ENCODE data around the gene OR51V1.
"Not testable (repeated sequence)": the region's sequence is repeated elsewhere in the genome, so short reads cannot be mapped to it uniquely, and the experiment has no call there.

Gene OR51V1, protein sequence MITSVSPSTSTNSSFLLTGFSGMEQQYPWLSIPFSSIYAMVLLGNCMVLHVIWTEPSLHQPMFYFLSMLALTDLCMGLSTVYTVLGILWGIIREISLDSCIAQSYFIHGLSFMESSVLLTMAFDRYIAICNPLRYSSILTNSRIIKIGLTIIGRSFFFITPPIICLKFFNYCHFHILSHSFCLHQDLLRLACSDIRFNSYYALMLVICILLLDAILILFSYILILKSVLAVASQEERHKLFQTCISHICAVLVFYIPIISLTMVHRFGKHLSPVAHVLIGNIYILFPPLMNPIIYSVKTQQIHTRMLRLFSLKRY

DNA sequence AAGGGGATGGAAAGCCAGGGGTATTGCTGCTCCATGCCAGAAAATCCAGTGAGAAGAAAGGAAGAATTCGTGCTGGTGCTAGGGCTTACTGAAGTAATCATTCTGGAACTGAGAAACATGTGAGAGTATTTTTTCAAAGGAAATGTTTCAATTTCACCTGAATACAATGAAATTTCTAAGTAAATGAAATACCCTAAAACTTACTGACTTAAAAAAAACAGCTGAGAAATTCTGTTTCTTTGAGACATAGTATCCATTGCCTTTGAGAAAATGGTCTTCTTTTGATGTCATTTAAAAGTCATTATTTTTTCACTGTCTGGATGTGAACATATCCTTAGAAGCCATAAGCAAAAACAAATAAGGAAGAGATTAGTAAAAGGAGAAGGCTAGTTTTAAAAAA is at the start of gene OR51V1:
OR51V1 (minus strand) TSS at position 101 of the 400 bp plus-strand sequence; CDS start at position 101, 0 bp downstream.
- DNase-seq (ENCODE audit: low read depth) = no peak

DNA sequence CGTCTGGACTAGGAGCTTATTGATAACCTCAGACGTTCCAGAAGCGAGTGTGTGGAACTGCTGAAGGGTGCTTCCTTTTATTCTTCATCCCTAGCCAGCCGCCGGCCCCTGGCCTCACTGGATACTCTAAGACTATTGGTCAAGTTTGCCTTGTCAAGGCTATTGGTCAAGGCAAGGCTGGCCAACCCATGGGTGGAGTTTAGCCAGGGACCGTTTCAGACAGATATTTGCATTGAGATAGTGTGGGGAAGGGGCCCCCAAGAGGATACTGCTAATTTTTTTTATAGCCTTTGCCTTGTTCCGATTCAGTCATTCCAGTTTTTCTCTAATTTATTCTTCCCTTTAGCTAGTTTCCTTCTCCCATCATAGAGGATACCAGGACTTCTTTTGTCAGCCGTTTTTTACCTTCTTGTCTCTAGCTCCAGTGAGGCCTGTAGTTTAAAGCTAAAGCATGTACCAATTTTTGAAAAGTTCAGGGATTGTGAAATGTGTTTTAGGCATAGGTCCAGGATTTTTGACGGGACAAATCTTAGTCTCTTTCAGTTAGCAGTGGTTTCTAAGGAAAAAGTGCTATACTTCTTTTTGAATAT is 49.4 kb upstream of the OR51V1 start, which contains the start of gene HBG1:
HBG1 (minus strand) TSS at position 51 of the 590 bp plus-strand sequence. CDS start 53 bp downstream, outside the sequence.
- not testable (repeated sequence) for DNase-seq (ENCODE audit: low read depth)

DNA sequence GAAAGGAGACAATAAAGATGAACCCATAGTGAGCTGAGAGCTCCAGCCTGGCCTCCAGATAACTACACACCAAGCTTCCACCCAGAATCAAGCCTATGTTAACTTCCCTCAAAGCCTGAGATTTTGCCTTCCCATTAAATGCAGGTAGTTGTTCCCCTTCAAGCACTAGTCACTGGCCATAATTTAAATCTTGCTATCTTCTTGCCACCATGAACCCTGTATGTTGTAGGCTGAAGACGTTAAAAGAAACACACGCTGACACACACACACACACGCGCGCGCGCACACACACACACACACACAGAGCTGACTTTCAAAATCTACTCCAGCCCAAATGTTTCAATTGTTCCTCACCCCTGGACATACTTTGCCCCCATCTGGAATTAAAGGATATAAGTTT is 48.0 kb upstream of the OR51V1 start:
- not testable (repeated sequence) for DNase-seq (ENCODE audit: low read depth)

DNA sequence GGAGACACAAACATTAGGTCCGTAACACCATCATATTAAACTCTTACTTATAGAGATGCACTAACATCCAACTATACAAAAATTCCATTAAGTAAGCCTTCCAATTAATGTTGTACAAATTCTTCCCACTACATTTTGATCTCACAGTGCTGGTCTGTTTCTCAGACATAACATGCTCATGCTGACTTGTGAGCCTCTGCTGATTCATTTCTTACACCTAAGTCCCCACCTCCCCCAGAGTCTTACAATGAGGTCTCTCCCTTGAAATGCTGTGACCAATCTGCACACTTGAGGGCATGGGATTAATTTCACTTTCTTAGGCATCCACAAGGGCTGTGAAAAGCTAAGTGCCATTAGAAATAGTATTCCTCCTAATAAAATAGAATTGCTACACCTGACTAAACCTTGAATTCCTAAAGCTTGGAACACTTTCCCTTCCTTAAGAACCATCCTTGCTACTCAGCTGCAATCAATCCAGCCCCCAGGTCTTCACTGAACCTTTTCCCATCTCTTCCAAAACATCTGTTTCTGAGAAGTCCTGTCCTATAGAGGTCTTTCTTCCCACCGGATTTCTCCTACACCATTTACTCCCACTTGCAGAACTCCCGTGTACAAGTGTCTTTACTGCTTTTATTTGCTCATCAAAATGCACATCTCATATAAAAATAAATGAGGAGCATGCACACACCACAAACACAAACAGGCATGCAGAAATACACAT is 47.1 kb upstream of the OR51V1 start:
- no peak for DNase-seq (ENCODE audit: low read depth)

DNA sequence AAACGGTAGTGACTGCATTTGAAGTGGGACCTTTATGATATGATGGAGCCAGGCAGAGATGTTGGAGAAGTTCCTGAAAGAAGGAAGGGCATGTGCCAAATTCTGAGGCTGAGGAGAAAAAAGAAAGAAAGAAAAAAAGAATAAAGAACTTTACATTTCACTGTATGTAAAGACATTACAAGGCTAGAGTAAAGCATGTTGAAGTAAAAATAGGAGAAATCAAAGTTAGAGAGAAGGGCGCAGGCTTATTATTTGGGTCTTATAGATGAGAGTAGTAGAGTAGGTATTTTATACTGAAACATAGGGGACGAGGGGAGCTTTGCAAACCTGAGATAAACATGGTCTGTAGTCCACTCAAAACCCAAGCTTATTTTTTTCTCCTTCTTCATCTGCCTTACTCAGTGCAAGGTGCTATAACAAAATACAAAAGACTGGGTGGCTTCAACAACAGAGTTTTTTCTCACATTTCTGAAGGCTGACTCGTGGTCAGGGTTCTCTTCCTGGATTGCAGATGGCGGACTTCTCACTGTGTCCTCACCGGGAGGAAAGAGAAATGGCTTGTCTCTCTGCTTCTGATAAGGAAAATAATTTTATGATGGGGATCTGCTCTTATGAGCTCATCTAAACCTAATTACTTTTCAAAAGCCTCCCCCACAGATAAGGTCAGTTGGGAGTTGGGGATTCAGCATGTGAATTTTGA is 46.4 kb upstream of the OR51V1 start:
- DNase-seq (ENCODE audit: low read depth) = no peak

DNA sequence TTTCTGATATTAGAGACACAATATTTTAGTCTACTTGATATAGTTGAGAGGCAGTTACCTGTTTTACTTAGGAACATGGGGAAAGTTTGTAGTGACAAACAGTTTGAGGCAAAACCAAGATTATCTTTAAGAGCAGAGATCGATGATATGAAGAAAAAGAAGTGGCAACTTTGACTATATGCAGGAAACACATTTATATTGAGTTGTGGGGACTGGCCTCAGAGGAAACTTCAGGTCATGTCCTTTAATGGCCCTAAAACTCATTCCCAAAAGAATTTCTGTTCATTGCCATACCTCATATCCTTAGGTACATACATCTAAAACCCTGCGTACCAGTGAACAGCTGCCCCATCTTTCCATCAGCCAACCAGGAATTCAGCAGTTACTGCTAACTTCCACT is 44.7 kb upstream of the OR51V1 start:
- DNase-seq (ENCODE audit: low read depth) = no peak

DNA sequence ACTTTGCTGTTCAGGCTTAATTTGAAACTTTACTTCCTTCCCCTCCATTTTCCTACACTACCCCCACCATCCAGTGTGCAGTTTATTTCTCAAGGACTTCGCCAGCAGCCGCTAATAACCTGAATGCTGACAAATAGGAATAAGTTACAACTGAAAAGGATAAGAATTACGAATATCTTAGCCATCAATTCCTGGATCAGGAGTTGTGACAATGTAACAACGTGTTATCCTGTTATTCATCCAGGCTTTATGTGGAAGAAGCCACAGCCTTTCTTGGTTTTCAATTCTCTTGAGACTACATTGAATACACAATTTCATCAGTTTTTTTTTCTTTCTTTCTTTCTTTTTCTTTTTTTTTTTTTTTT is 43.3 kb upstream of the OR51V1 start:
- no peak for DNase-seq (ENCODE audit: low read depth)

DNA sequence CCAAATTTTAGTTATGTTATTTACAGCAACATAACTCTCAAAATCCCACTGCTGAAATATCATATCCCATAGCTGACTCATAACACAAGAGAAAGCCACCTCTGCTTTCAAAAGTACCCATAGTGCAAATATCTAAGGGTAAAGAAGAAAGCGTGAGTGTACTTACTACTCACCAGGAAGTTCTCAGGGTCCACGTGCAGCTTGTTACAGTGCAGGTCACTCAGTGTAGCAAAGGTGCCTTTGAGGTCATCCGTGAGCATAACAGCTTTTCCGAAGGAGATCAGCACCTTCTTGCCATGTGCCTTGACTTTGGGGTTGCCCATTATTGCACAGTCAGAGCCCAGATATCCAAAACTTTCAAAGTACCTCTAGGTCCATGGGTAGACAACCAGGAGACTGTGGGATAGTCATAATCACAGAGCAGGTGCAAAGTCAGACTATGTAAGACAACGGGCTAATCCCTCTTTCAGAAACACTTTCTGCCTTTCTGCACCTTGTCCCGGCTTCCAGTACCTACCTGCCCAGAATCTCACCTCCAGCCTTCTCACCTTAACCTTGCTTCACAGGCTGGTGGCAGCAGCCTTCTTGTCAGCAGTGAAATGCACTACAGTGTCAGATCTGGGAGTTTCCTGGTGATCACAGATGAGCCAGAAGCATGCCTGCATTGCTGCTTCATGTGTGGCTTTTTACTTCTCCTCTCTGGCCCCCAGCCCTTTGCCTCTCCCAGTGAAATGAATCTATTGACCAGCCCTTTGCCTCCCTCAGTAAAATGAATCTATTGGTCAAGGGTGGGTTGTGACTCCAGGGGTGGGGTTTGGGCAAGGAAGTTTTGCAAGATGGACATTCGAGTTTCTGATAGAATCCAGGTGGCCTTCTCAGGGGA is 42.7 kb upstream of the OR51V1 start:
- DNase-seq (ENCODE audit: low read depth) = no peak

DNA sequence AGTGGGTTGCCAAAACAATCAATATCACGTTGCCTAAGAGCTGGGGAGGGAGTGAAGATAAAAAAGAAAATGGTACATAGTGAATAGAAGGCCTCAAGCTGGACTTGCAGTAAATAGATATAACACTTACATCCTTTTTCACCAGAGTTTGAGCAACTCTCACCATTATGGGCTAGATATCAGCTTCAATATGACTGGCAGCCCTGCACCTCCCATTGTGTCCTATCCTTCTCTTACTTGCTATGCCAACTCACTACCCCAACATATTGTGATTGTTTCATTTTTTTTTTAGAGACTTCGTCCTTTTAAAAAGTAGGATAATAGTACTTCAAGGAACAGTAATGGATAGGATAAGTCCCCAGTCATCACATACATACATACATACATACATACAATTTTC is 41.7 kb upstream of the OR51V1 start:
- DNase-seq (ENCODE audit: low read depth) = no peak

DNA sequence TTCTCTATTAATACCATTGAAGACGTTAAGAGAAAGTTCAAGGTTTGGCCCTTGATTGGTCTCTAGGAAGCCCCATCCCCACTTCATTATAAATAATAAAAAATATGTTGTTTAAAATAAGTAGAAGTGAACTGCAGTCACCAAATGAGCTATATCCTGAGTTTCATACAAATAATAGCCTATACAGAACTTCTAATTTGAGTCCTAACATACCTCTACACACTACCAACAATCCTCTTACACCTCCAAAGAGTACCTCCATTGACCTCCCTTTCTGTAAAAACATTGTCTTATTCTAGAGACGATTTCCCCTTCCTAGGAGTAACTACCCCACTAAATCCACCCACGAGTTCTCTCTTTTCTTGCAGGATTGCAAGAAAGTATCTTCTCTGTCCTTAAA is 41.0 kb upstream of the OR51V1 start:
- no peak for DNase-seq (ENCODE audit: low read depth)

DNA sequence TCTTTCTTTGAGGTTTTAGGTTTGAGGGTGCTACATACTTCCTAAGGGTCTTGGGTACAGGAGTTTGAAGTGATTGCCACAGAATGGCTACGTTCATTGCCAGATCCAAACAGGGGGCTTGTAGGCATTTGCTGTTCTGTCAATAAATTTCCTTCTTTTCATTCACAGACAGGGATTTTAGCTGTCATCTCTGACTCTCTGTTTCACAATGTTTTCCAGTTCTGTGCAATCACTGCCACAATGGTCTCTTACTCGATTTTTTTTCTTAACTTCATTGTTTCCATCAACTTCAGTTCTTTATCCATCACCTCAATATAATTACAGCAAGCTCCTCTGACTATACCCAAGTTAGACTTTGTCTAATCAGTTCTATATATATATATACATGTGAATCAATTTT is 40.0 kb upstream of the OR51V1 start:
- no peak for DNase-seq (ENCODE audit: low read depth)

DNA sequence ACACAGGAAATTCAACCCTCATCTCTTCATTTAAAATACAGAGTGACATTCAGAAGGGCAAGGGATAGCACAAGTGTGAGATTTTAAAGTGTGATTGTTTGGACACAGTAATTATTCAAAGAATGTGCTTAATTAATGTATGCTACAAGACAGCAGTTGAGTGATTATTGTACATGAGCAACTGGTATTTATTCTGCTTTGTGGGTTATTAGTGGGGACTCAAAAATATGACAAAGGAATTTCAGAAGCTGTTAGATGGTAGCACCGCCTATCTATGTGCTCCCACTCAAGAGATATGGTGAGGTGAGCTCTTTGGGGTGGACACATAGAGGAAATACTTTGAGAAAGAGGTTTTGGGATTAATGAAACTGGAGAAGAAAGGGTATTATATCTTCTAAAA is 39.6 kb upstream of the OR51V1 start:
- no peak for DNase-seq (ENCODE audit: low read depth)

DNA sequence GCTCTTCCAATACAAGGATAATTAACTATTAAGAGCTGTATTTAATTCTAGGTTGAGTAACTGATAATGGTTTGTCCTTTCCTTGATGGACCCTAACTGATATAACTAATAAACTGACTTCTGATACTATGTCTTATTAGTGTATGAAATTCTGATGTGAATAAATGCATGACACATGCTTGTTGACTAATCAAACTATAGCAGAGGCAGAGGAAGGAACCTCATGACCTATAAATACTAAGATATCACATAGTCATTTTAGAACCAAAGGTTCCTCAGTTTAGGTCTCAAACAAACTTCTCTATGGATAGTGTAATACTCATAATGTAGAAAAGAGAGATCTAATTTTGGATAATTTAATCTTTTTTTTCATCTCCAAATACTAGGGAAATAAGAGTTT is 38.6 kb upstream of the OR51V1 start:
- no peak for DNase-seq (ENCODE audit: low read depth)

DNA sequence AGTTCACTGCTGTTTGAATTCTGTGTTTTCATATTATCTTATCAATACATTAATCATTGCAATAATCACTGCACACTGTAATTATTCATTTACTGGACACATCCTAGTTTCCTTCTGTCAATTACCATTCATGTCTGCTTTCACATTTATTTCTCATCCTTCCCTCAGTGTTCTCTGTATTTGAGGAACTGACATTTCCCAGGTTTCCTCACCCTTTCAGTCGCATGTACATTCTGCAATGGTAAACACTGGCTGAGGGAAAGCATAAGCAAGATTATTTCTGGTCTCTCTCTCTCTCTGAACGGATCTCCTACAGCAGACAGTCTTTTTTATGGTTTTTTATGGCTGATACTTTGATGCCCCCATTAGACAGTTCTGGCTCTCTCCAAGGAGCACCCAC is 38.0 kb upstream of the OR51V1 start:
- no peak for DNase-seq (ENCODE audit: low read depth)

DNA sequence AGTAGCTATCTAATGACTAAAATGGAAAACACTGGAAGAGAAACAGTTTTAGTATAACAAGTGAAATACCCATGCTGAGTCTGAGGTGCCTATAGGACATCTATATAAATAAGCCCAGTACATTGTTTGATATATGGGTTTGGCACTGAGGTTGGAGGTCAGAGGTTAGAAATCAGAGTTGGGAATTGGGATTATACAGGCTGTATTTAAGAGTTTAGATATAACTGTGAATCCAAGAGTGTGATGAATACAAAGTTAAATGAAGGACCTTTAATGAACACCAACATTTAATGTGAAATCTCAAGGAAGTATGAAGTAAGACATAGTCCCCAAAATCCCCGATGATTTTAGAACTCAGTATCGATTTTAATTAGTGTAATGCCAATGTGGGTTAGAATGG is 36.9 kb upstream of the OR51V1 start:
- DNase-seq (ENCODE audit: low read depth) = no peak

DNA sequence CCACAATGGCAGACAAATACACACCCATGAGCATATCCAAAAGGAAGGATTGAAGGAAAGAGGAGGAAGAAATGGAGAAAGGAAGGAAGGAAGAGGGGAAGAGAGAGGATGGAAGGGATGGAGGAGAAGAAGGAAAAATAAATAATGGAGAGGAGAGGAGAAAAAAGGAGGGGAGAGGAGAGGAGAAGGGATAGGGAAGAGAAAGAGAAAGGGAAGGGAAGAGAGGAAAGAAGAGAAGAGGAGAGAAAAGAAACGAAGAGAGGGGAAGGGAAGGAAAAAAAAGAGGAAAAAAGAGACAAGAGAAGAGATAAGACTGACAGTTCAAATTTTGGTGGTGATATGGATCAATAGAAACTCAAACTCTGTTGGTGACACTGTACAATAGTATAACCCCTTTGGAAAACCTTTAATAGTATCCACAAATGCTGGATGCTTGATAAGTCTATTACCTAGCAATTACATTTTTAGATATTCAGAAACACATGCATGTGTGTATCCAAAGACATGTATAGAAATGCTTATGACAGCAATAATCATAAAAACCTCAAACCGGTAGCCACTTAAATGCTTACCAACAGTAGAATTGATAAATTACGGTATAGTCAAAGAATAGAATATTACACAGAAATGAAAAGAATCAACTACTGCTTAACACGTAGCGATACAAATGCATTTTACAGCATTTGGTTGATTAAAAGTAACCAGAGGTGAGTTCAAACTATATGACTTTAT is 35.0 kb upstream of the OR51V1 start:
- DNase-seq (ENCODE audit: low read depth) = no peak

DNA sequence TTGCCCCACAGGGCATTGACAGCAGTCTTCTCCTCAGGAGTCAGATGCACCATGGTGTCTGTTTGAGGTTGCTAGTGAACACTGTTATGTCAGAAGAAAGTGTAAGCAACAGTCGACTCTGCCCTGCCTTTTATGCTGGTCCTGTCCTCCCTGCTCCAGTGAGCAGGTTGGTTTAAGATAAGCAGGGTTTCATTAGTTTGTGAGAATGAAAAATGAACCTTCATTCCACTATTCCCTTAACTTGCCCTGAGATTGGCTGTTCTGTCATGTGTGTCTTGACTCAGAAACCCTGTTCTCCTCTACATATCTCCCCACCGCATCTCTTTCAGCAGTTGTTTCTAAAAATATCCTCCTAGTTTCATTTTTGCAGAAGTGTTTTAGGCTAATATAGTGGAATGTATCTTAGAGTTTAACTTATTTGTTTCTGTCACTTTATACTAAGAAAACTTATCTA is 33.9 kb upstream of the OR51V1 start, which contains the start of gene HBD:
HBD (minus strand) TSS at position 103 of the 454 bp plus-strand sequence; CDS start at position 53, 50 bp downstream.
- no peak for DNase-seq (ENCODE audit: low read depth)

DNA sequence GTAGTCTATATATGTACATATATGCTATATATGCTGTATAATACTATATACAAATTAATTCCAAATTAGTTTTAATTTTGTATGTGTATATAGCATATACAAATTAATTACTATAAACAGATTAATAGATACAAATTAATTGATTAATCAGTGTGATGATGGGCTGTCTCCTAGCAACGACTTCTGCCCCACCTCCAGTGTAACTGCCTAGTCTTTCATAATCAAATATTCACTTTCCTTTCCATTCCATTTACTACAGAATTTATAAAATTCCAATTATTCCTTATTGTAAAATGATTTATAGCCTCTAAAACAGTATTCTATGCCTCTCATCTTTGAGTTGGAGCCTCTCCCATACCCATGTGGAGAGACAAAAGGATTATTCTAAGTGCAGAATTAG is 32.8 kb upstream of the OR51V1 start:
- DNase-seq (ENCODE audit: low read depth) = no peak

DNA sequence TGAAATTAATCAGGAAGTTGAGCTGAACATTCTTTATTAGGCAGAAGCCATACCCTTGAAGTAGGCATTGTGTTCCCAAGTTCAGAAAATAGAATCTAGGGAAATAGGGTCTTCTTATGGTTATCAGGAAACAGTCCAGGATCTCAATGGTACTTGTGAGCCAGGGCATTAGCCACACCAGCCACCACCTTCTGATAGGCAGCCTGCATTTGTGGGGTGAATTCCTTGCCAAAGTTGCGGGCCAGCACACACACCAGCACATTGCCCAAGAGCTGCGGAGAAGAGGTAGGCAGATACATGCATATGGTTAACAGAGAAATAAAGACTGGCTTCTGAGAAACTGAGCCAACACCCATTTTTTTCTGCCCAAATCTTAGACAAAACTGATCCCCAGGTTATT is 32.3 kb upstream of the OR51V1 start:
- DNase-seq (ENCODE audit: low read depth) = no peak

DNA sequence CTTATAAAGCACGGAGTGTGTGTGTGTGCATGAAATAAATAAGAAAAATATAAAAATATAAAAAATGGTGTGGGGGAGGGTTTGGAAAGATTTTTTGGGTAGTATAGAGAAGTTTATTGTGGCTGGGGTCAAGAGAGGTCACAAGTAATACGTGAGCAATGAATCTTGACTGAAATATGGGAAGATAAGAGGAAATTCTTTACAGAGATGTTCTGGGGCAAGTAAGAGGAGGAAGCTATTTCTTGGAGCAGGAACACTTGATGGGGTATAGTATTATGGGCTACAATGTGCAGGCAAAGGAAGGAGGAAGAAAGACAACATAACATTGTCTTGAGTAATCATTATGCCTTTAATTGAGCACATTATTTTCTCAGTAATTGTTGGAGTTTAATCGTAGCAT is 31.7 kb upstream of the OR51V1 start:
- no peak for DNase-seq (ENCODE audit: low read depth)

DNA sequence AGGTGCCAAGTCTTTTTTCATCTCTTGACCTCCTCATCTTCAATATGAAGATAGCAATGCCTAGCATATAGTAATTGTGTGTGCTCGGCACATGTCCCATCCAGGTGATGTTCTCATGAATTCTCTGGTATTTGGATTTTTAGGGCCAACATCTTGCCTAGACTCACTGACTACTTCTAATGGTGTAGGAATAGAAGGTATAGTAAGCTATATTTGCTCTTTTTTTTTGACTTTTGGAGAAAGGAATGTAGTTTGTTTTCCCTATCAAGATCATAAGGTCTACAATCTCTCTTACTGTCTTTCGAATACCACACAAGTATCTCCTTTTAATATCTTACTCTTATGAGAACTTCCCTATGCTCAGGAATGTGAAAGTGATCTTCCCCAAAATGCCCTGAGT is 30.6 kb upstream of the OR51V1 start:
- no peak for DNase-seq (ENCODE audit: low read depth)
